ENCODE data around the gene SETD1B.

GRCh38 chr12:121858318-121858661 is 54.5 kb downstream of the SETD1B start:
- TF ChIP-seq CTCF (conservative IDR thresholded peaks at IDR 0.05 in 1 of 2, IDR thresholded peaks at IDR 0.05 in 1 of 2; ENCODE audit: low read depth in 1 of 2, low read length in 2 of 2): no peak
- no peak for TF ChIP-seq EZH2 (IDR thresholded peaks at IDR 0.05; ENCODE audit: low read length, missing control alignments)

All from fibroblast of lung (primary cell).